SK-N-SH (cell line): ENCODE data around the gene DDAH2. TPM values are rescaled to one million over a fixed set of nuclear protein-coding genes. Genes with fewer than 3 reads are reported as not detected.

Experiments
- CTCF ChIA-PET: fragments of 300-600, 350-600 bp; formaldehyde crosslinking; extraction: SDS; loops from one replicate; lab custom pipeline; 2021; lab: Yijun Ruan, JAX
- POLR2A ChIA-PET: fragments of 350-600 bp; sonication (Branson Sonifier 250); formaldehyde crosslinking; extraction: SDS; loops from one replicate; lab custom pipeline; 2020; ENCODE audit warnings: antibody characterized with exemption, inconsistent platforms; lab: Yijun Ruan, JAX
- DNase-seq: peaks from one replicate; pipeline ENCODE4 v3.0.0; 2012
- H2AFZ ChIP-seq: fragments of 200-600 bp; sonication (generic); 2 replicates; pipeline ENCODE4 v1.8.1; 2016; ENCODE audit warnings: antibody characterized with exemption, mild to moderate bottlenecking, low read depth
- H3F3A ChIP-seq: fragments of 200-600 bp; sonication (generic); replicated peaks from 2 replicates; pipeline ENCODE3; 2016; ENCODE audit warnings: antibody characterized with exemption, mild to moderate bottlenecking; ENCODE audit not compliant: insufficient read depth
- H3K27ac ChIP-seq, 2 experiments: fragments of 200-500 bp in 1 of 2; fragments of 200-600 bp in 1 of 2; sonication (Bioruptor generic) in 1 of 2; sonication (generic), shearing (Covaris generic) in 1 of 2; 2 replicates each; pipeline versions ENCODE4 v1.5.1 to v1.6.1; 2014 to 2016; ENCODE audit warnings: low read depth in 2 of 2, inconsistent platforms in 1 of 2, low read length in 1 of 2, mild to moderate bottlenecking in 1 of 2, mixed read lengths in 1 of 2
- H3K27me3 ChIP-seq: fragments of 200-600 bp; sonication (generic), shearing (Covaris generic); 2 replicates; pipeline ENCODE4 v1.6.1; 2016; ENCODE audit warnings: mixed run types; ENCODE audit not compliant: insufficient read depth
- H3K36me3 ChIP-seq, 2 experiments: fragments of 200-500 bp in 1 of 2; fragments of 200-600 bp in 1 of 2; sonication (Bioruptor generic) in 1 of 2; sonication (generic) in 1 of 2; replicated peaks in 1 of 2; 2 replicates each; pipeline versions ENCODE3 to v1.5.1; 2014 to 2016; ENCODE audit warnings: low read length in 1 of 2, mild to moderate bottlenecking in 1 of 2; ENCODE audit not compliant: insufficient read depth in 2 of 2, control insufficient read depth in 1 of 2
- H3K4me1 ChIP-seq, 2 experiments: fragments of 200-500 bp in 1 of 2; fragments of 200-600 bp in 1 of 2; sonication (Bioruptor generic) in 1 of 2; sonication (generic), shearing (Covaris generic) in 1 of 2; 2 replicates each; pipeline versions ENCODE4 v1.5.1 to v1.6.1; 2014 to 2016; ENCODE audit warnings: low read depth in 1 of 2, low read length in 1 of 2, mixed run types in 1 of 2; ENCODE audit not compliant: insufficient read depth in 2 of 2, control insufficient read depth in 1 of 2
- H3K4me2 ChIP-seq: fragments of 200-600 bp; sonication (generic), shearing (Covaris generic); 2 replicates; pipeline ENCODE4 v1.6.1; 2017; ENCODE audit warnings: mixed run types
- H3K4me3 ChIP-seq, 2 experiments: fragments of 200-500 bp in 1 of 2; fragments of 200-600 bp in 1 of 2; sonication (Bioruptor generic) in 1 of 2; sonication (generic), shearing (Covaris generic) in 1 of 2; 2 replicates each; pipeline versions ENCODE4 v1.5.1 to v1.8.1; 2014 to 2016; ENCODE audit warnings: low read depth in 2 of 2, inconsistent platforms in 1 of 2, low read length in 1 of 2, mild to moderate bottlenecking in 1 of 2, mixed read lengths in 1 of 2, moderate library complexity in 1 of 2
- H3K79me2 ChIP-seq: fragments of 200-600 bp; sonication (generic); 2 replicates; pipeline ENCODE4 v1.8.1; 2017; ENCODE audit warnings: mild to moderate bottlenecking; ENCODE audit not compliant: insufficient read depth
- H3K9ac ChIP-seq: fragments of 200-600 bp; sonication (generic); 2 replicates; pipeline ENCODE4 v1.6.1; 2017; ENCODE audit warnings: mixed run types
- H3K9me2 ChIP-seq: fragments of 200-600 bp; sonication (generic); 2 replicates; pipeline ENCODE4 v1.6.1; 2017; ENCODE audit warnings: mixed run types
- H3K9me3 ChIP-seq: fragments of 200-600 bp; sonication (generic); 2 replicates; pipeline ENCODE4 v1.6.1; 2017; ENCODE audit warnings: mixed run types, mild to moderate bottlenecking, moderate library complexity
- H4K20me1 ChIP-seq: fragments of 200-600 bp; sonication (generic); 2 replicates; pipeline ENCODE4 v1.6.1; 2017; ENCODE audit warnings: mild to moderate bottlenecking, mixed run types; ENCODE audit not compliant: insufficient read depth
- CHD2 ChIP-seq: fragments of 150-350 bp; IDR thresholded peaks from 2 replicates; pipeline ENCODE4 v1.6.1; 2018; ENCODE audit warnings: low read length; ENCODE audit not compliant: partially characterized antibody
- CTCF ChIP-seq: fragments of 200-600 bp; sonication (generic); IDR thresholded peaks from 2 replicates; pipeline ENCODE4 v1.6.1; 2017; ENCODE audit warnings: antibody characterized with exemption, mild to moderate bottlenecking, moderate library complexity
- FOSL2 ChIP-seq: IDR thresholded peaks from 2 replicates; pipeline ENCODE4 v1.4.0; 2012; ENCODE audit warnings: low read depth, mild to moderate bottlenecking, moderate library complexity, borderline replicate concordance
- FOXM1 ChIP-seq: IDR thresholded peaks from 2 replicates; pipeline ENCODE4 v1.4.0; 2012; ENCODE audit warnings: low read depth, mild to moderate bottlenecking
- GATA2 ChIP-seq: sonication (generic); formaldehyde crosslinking; IDR thresholded peaks from 2 replicates; pipeline ENCODE4 v1.5.0; 2020; ENCODE audit warnings: mild to moderate bottlenecking, missing genetic modification reagents
- JUND ChIP-seq: IDR thresholded peaks from 2 replicates; pipeline ENCODE4 v1.4.0; 2012
- MAX ChIP-seq: IDR thresholded peaks from 2 replicates; pipeline ENCODE4 v1.4.0; 2012; ENCODE audit warnings: low read depth
- MXI1 ChIP-seq: IDR thresholded peaks from 2 replicates; pipeline ENCODE4 v1.6.1; 2012; ENCODE audit warnings: mild to moderate bottlenecking, low read depth, low read length, improper control_type of control experiment
- NRF1 ChIP-seq: IDR thresholded peaks from 2 replicates; pipeline ENCODE4 v1.6.1; 2012; ENCODE audit warnings: low read depth, mild to moderate bottlenecking, low read length
- PBX3 ChIP-seq: IDR thresholded peaks from 2 replicates; pipeline ENCODE4; 2012
- POLR2AphosphoS5 ChIP-seq: IDR thresholded peaks from 2 replicates; pipeline ENCODE4 v1.6.1; 2012; ENCODE audit warnings: low read depth, low read length
- RFX5 ChIP-seq: IDR thresholded peaks from 2 replicates; pipeline ENCODE4 v1.6.1; 2012; ENCODE audit warnings: mild to moderate bottlenecking, improper control_type of control experiment, low read length
- RXRA ChIP-seq: IDR thresholded peaks from 2 replicates; pipeline ENCODE4 v1.4.0; 2012; ENCODE audit warnings: low read depth, mild to moderate bottlenecking, borderline replicate concordance
- SIN3A ChIP-seq: IDR thresholded peaks from 2 replicates; pipeline ENCODE4 v1.6.1; 2012; ENCODE audit warnings: low read depth, mild to moderate bottlenecking, low read length, moderate library complexity, borderline replicate concordance
- TEAD4 ChIP-seq: IDR thresholded peaks from 2 replicates; pipeline ENCODE4 v1.4.0; 2012; ENCODE audit warnings: mild to moderate bottlenecking, borderline replicate concordance; ENCODE audit not compliant: insufficient read depth
- USF2 ChIP-seq: fragments of 150-350 bp; IDR thresholded peaks from 2 replicates; pipeline ENCODE4 v1.6.1; 2017; ENCODE audit warnings: antibody characterized with exemption, low read length, low read depth, borderline replicate concordance
- YY1 ChIP-seq: IDR thresholded peaks from 2 replicates; pipeline ENCODE4 v1.4.0; 2012; ENCODE audit warnings: low read depth, mild to moderate bottlenecking
- ZBTB33 ChIP-seq: IDR thresholded peaks from 2 replicates; pipeline ENCODE4 v1.4.0; 2012; ENCODE audit warnings: low read depth, borderline replicate concordance
- WGBS: methylation state at CpG from one replicate; pipeline ENCODE4 v1.1.6; 2017; ENCODE audit warnings: low lambda C conversion rate; 5-methylcytosine and 5-hydroxymethylcytosine counted together
- polyA plus RNA-seq, 3 experiments: library from polyadenylated mRNA; depleted of rRNA; stranded (reverse); fragments of >200 nt; gene quantifications; 2 replicates each; pipeline ENCODE4 v1.2.3, GENCODE V29; 2012

DDAH2 gene
- polyA plus RNA-seq, 1 of the 3 experiments (the other 2 are of a cell fraction) = 180 TPM

GRCh38 chr6:31686483-31686882 is 42.6 kb downstream of the DDAH2 start:
- H3F3A ChIP-seq = no peaks in the 10 kb centered on the region
- H3K4me3 ChIP-seq = no peak overlapping the region
- H2AFZ ChIP-seq = no peak overlapping the region
- no peak for DNase-seq
- no peak for TF ChIP-seq GATA2 (CRISPR knock-in tag)
- no peak for TF ChIP-seq USF2
- no peak for TF ChIP-seq RXRA
- no peak for TF ChIP-seq MAX
- TF ChIP-seq RFX5 = no peak
- TF ChIP-seq FOXM1 = no peak
- no peak for TF ChIP-seq FOSL2
- TF ChIP-seq SIN3A = no peak
- no peak for TF ChIP-seq NRF1
- TF ChIP-seq TEAD4 = no peak
- no peak for TF ChIP-seq CHD2
- no peak for TF ChIP-seq ZBTB33
- TF ChIP-seq PBX3 = no peak
- no peak for TF ChIP-seq POLR2AphosphoS5
- TF ChIP-seq CTCF = no peak
- no peak for TF ChIP-seq YY1
- TF ChIP-seq MXI1 = no peak
- no peak for TF ChIP-seq JUND
- CTCF ChIA-PET = interaction anchor here (1.1 kb wide), 1 partner anchor 177 kb away, joined by 3 read pairs; no protein-coding TSS in a partner anchor
- no peaks in the 10 kb centered on the region for H3K27me3 ChIP-seq
- POLR2A ChIA-PET = no interaction called here
- H3K9me3 ChIP-seq = no peaks in the 10 kb centered on the region
- H3K4me2 ChIP-seq = no peak overlapping the region
- H3K4me1 ChIP-seq = no peaks in the 10 kb centered on the region
- H3K27ac ChIP-seq = no peak overlapping the region
- WGBS = 90% methylated on average over 5 of the region's 5 CpGs
- no peaks in the 10 kb centered on the region for H4K20me1 ChIP-seq
- H3K79me2 ChIP-seq = no peaks in the 10 kb centered on the region
- no peak overlapping the region for H3K9ac ChIP-seq
- peaks cover 8 to 40% of the 10 kb centered on the region in 2 experiments for H3K36me3 ChIP-seq
- H3K9me2 ChIP-seq = no peaks in the 10 kb centered on the region
